ENCODE results near the gene BAD. TPM values are rescaled to one million over a fixed set of nuclear protein-coding genes. Genes with fewer than 3 reads are reported as not detected.

Gene BAD
- total RNA-seq, 2 experiments from 2014 or later, result 38.3 to 43.9 TPM

DNA sequence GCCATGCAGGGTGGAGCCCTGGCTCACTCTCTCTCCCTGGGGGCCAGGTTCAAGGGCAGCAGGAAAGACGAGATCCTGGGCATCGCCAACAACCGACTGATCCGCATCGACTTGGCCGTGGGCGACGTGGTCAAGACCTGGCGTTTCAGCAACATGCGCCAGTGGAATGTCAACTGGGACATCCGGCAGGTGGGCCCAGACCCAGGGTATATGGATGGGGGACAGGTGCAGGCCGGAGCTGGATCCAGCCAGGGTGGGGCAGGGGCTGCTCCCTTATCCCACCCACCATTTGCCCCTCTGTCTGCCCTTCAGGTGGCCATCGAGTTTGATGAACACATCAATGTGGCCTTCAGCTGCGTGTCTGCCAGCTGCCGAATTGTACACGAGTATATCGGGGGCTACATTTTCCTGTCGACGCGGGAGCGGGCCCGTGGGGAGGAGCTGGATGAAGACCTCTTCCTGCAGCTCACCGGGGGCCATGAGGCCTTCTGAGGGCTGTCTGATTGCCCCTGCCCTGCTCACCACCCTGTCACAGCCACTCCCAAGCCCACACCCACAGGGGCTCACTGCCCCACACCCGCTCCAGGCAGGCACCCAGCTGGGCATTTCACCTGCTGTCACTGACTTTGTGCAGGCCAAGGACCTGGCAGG lies 61.3 kb downstream of the BAD start:
- CTCF ChIA-PET, result interaction anchor here (1.6 to 5.3 kb wide), 2 partner anchors 9 to 17 kb away, joined by 5 to 66 read pairs; partner anchors contain the start of gene FERMT3
- Mint-ChIP-seq H3K9me3 (ENCODE audit: insufficient read depth) (no peaks in the 10 kb centered on the region), H3K27me3 (ENCODE audit: low read depth) (no peaks in the 10 kb centered on the region), H3K4me3 (no peak overlapping the region), H3K27ac (no peak overlapping the region), H3K36me3 (ENCODE audit: low read depth) (peaks cover 45% of the 10 kb centered on the region), H3K4me1 (ENCODE audit: low read depth) (peaks cover 27% of the 10 kb centered on the region)
- no peak for ATAC-seq
- DNase-seq, result no peak
- POLR2A ChIA-PET, result interaction anchor here (0.6 to 5.9 kb wide), 6 partner anchors 8 to 42 kb away, joined by 3 to 83 read pairs (median 5); partner anchors contain the start of genes FERMT3, FKBP2, PPP1R14B and STIP1

DNA sequence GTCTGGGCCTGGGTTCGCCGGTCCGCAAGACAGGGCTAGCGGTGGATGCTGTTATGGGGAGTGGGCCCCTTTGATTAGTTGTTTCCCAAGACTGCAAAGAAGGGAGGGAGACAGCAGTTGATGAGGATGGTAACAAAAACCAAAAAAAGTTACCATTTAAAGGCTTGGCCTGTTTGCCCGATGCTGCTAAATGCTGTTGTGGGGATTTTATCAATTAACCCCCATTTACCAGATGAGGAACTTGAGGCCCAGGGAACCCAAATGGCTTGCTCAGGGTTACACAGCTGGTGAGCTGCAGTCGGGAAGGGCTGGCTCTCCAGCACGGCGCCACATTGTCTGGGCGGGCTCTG lies 61.8 kb downstream of the BAD start:
- ChIA-PET CTCF (interaction anchor here (1.6 to 5.3 kb wide), 2 partner anchors 8 to 17 kb away, joined by 5 to 66 read pairs; partner anchors contain the start of gene FERMT3), POLR2A (interaction anchor here (0.6 to 5.9 kb wide), 4 partner anchors 16 to 43 kb away, joined by 3 to 83 read pairs (median 30); partner anchors contain the start of genes FERMT3, FKBP2, PPP1R14B and STIP1)
- Mint-ChIP-seq H3K27ac (no peak overlapping the region), H3K36me3 (ENCODE audit: low read depth) (peaks cover 46% of the 10 kb centered on the region), H3K9me3 (ENCODE audit: insufficient read depth) (no peaks in the 10 kb centered on the region), H3K27me3 (ENCODE audit: low read depth) (no peaks in the 10 kb centered on the region), H3K4me3 (no peak overlapping the region), H3K4me1 (ENCODE audit: low read depth) (peaks cover 22% of the 10 kb centered on the region)
- ATAC-seq, result no peak
- DNase-seq, result no peak

- peaks cover 44% of the 10 kb centered on the region for H3K36me3 Mint-ChIP-seq (ENCODE audit: low read depth)
- CTCF ChIA-PET, result no interaction called here
Observed at GRCh38 chr11:64220798-64221197, 63.7 kb downstream of the BAD start.

GRCh38 chr11:64220271-64220670 lies 64.2 kb downstream of the BAD start:
- no peak for DNase-seq
- no peaks in the 10 kb centered on the region for H3K27me3 Mint-ChIP-seq (ENCODE audit: low read depth)
- ATAC-seq, result no peak
- POLR2A ChIA-PET, result interaction anchor here (6.2 kb wide), 1 partner anchor 13 kb away, joined by 54 read pairs; the partner anchor contains the start of gene FERMT3
- no peak overlapping the region for H3K27ac Mint-ChIP-seq
- no peak overlapping the region for H3K4me3 Mint-ChIP-seq
- no peaks in the 10 kb centered on the region for H3K9me3 Mint-ChIP-seq (ENCODE audit: insufficient read depth)
- CTCF ChIA-PET, result no interaction called here
- H3K4me1 Mint-ChIP-seq (ENCODE audit: low read depth), result peaks cover 12% of the 10 kb centered on the region
- peaks cover 47% of the 10 kb centered on the region for H3K36me3 Mint-ChIP-seq (ENCODE audit: low read depth)

More at GRCh38 chr11:64220798-64221197, 63.7 kb downstream of the BAD start:
- no peak overlapping the region for H3K27ac Mint-ChIP-seq
- H3K4me3 Mint-ChIP-seq, result no peak overlapping the region
- no peak for DNase-seq
- no peak for ATAC-seq
- peaks cover 13% of the 10 kb centered on the region for H3K4me1 Mint-ChIP-seq (ENCODE audit: low read depth)
- POLR2A ChIA-PET, result interaction anchor here (6.2 kb wide), 1 partner anchor 14 kb away, joined by 54 read pairs; the partner anchor contains the start of gene FERMT3
- H3K27me3 Mint-ChIP-seq (ENCODE audit: low read depth), result no peaks in the 10 kb centered on the region
- H3K9me3 Mint-ChIP-seq (ENCODE audit: insufficient read depth), result no peaks in the 10 kb centered on the region

Other genes starting within 250 kb of the BAD start
- not detected for gene FLRT1, start 248.7 kb downstream of the BAD start, total RNA-seq
- gene MACROD1, start 118.6 kb downstream of the BAD start, total RNA-seq, result 10 to 100 TPM; 14.4 to 14.6 TPM
- gene STIP1, start 98.5 kb downstream of the BAD start, total RNA-seq, result 100 to 1,000 TPM; 335 to 340 TPM
- gene FERMT3, start 77.9 kb downstream of the BAD start, total RNA-seq, result 100 to 1,000 TPM; 261 to 281 TPM
- 10 to 100 TPM; 37.8 to 44.8 TPM for gene TRPT1, start 58.5 kb downstream of the BAD start, total RNA-seq
- 10 to 100 TPM; 86.7 to 91.6 TPM for gene NUDT22, start 58.4 kb downstream of the BAD start, total RNA-seq
- gene DNAJC4, start 54.1 kb downstream of the BAD start, total RNA-seq, result 10 to 100 TPM; 38.0 to 41.3 TPM
- gene VEGFB, start 50.1 kb downstream of the BAD start, total RNA-seq, result 10 to 100 TPM; 81.5 to 87.8 TPM
- gene FKBP2, start 43.6 kb downstream of the BAD start, total RNA-seq, result 10 to 100 TPM; 26.9 to 33.0 TPM
- 100 to 1,000 TPM; 178 to 197 TPM for gene PPP1R14B, start 37.7 kb downstream of the BAD start, total RNA-seq
- gene PLCB3, start 33.1 kb downstream of the BAD start, total RNA-seq, result 10 to 100 TPM; 19.7 TPM
- gene GPR137, start 1.2 kb upstream of the BAD start, total RNA-seq, result 10 to 100 TPM; 25.3 to 26.8 TPM
- gene KCNK4, start 6.6 kb upstream of the BAD start, total RNA-seq, result not detected
- gene CATSPERZ, start 15.7 kb upstream of the BAD start, total RNA-seq, result not detected
- 10 to 100 TPM; 42.7 to 43.2 TPM for gene ESRRA, start 20.9 kb upstream of the BAD start, total RNA-seq
- 100 to 1,000 TPM; 154 to 165 TPM for gene TRMT112, start 32.9 kb upstream of the BAD start, total RNA-seq
- 100 to 1,000 TPM; 102 to 106 TPM for gene PRDX5, start 33.5 kb upstream of the BAD start, total RNA-seq
- 100 to 1,000 TPM; 127 TPM for gene CCDC88B, start 55.5 kb upstream of the BAD start, total RNA-seq
- 10 to 100 TPM; 39.0 to 42.3 TPM for gene RPS6KA4, start 74.5 kb upstream of the BAD start, total RNA-seq